Measurements from ENCODE around the gene GLI3.

DNA sequence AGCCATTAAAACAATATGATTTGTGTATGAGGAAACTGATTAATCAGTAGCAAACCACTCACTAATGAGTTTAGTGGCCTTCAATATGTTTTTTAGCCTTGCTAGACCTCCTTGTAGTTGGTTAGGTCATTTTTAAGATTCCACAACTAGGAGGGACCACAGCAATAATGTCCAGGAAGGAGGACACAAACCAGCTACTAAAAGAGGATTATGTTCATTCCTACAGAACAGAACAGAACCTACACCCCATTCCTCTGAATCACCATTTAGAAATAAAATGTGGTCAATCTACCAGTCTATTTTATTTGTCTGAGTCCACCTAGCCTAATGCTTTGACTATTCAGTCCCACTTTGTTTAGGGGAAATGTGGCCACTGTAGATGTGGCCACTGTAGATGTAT lies 226.3 kb downstream of the GLI3 start:
- TF ChIP-seq POLR2A (IDR thresholded peaks at IDR 0.05) = no peak
- TF ChIP-seq, protein P1, sequence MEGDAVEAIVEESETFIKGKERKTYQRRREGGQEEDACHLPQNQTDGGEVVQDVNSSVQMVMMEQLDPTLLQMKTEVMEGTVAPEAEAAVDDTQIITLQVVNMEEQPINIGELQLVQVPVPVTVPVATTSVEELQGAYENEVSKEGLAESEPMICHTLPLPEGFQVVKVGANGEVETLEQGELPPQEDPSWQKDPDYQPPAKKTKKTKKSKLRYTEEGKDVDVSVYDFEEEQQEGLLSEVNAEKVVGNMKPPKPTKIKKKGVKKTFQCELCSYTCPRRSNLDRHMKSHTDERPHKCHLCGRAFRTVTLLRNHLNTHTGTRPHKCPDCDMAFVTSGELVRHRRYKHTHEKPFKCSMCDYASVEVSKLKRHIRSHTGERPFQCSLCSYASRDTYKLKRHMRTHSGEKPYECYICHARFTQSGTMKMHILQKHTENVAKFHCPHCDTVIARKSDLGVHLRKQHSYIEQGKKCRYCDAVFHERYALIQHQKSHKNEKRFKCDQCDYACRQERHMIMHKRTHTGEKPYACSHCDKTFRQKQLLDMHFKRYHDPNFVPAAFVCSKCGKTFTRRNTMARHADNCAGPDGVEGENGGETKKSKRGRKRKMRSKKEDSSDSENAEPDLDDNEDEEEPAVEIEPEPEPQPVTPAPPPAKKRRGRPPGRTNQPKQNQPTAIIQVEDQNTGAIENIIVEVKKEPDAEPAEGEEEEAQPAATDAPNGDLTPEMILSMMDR (IDR thresholded peaks at IDR 0.05) = no peak
